GM23248 (cell line): ENCODE data around the gene FBXW8. TPM values are rescaled to one million over a fixed set of nuclear protein-coding genes. Genes with fewer than 3 reads are reported as not detected.

Source experiments
- DNase-seq: peaks from one replicate; pipeline ENCODE4 v3.0.0-alpha.2; 2015
- H2AFZ ChIP-seq: fragments of 200-600 bp; sonication (generic); 2 replicates; pipeline ENCODE4 v1.6.1; 2016; ENCODE audit warnings: antibody characterized with exemption
- H3F3A ChIP-seq: fragments of 200-600 bp; sonication (generic); 2 replicates; pipeline ENCODE4 v1.6.1; 2016; ENCODE audit warnings: mild to moderate bottlenecking, antibody characterized with exemption, mixed run types; ENCODE audit not compliant: insufficient read depth
- H3K27ac ChIP-seq: fragments of 200-600 bp; sonication (generic); 2 replicates; pipeline ENCODE4 v1.5.1; 2016; ENCODE audit warnings: mild to moderate bottlenecking
- H3K27me3 ChIP-seq: fragments of 200-600 bp; sonication (generic); replicated peaks from 2 replicates; pipeline ENCODE4 v1.6.1; 2016; ENCODE audit warnings: mild to moderate bottlenecking; ENCODE audit not compliant: insufficient read depth
- H3K36me3 ChIP-seq: fragments of 200-600 bp; sonication (generic); 2 replicates; pipeline ENCODE4 v1.6.1; 2016; ENCODE audit warnings: low read depth, mild to moderate bottlenecking
- H3K4me1 ChIP-seq: fragments of 200-600 bp; sonication (generic); 2 replicates; pipeline ENCODE4 v1.6.1; 2016; ENCODE audit warnings: mild to moderate bottlenecking; ENCODE audit not compliant: insufficient read depth
- H3K4me2 ChIP-seq: fragments of 200-600 bp; sonication (generic); one replicate; pipeline ENCODE4 v1.6.1; 2016; ENCODE audit warnings: mild to moderate bottlenecking; ENCODE audit not compliant: unreplicated experiment
- H3K4me3 ChIP-seq: fragments of 200-600 bp; sonication (generic); 2 replicates; pipeline ENCODE4 v1.5.1; 2016; ENCODE audit warnings: mild to moderate bottlenecking
- H3K79me2 ChIP-seq: fragments of 200-600 bp; sonication (generic); 2 replicates; pipeline ENCODE4 v1.6.1; 2016; ENCODE audit warnings: mild to moderate bottlenecking; ENCODE audit not compliant: insufficient read depth
- H3K9ac ChIP-seq: fragments of 200-600 bp; sonication (generic); 2 replicates; pipeline ENCODE4 v1.6.1; 2016; ENCODE audit warnings: mild to moderate bottlenecking
- H3K9me2 ChIP-seq: fragments of 200-600 bp; sonication (generic); 2 replicates; pipeline ENCODE4 v1.6.1; 2016; ENCODE audit warnings: mixed run types, mild to moderate bottlenecking, moderate library complexity; ENCODE audit not compliant: insufficient read depth
- H3K9me3 ChIP-seq: fragments of 200-600 bp; sonication (generic); one replicate; pipeline ENCODE4 v1.6.1; 2017; ENCODE audit warnings: low read depth
- H4K20me1 ChIP-seq: fragments of 200-600 bp; sonication (generic); 2 replicates; pipeline ENCODE4 v1.6.0; 2016; ENCODE audit not compliant: insufficient read depth
- EZH2 ChIP-seq: fragments of 200-600 bp; sonication (generic); IDR thresholded peaks from 2 replicates; pipeline ENCODE4 v1.6.1; 2018; ENCODE audit warnings: antibody characterized with exemption, mild to moderate bottlenecking; ENCODE audit not compliant: insufficient read depth, poor library complexity, severe bottlenecking
- EZH2phosphoT487 ChIP-seq: fragments of 200-600 bp; sonication (generic); IDR thresholded peaks from 2 replicates; pipeline ENCODE4 v1.6.1; 2018; ENCODE audit warnings: antibody characterized with exemption, moderate library complexity, mild to moderate bottlenecking, low read depth; ENCODE audit not compliant: insufficient read depth
- WGBS, 2 experiments: methylation state at CpG; one replicate each; pipeline ENCODE4 v1.1.6; 2015 to 2017; ENCODE audit warnings: low lambda C conversion rate in 2 of 2, low coverage in 1 of 2; ENCODE audit errors: missing lambda C conversion rate in 2 of 2; 5-methylcytosine and 5-hydroxymethylcytosine counted together
- in situ Hi-C: fragments of 300-500 bp; cut with MboI; formaldehyde crosslinking; loops from 2 replicates; pipeline ENCODE4 v1.15.0; 2020
- polyA plus RNA-seq: library from polyadenylated mRNA; unstranded; fragments of >200 nt; fragmentation: Nextera tagmentation; extraction: Ambion mirVana; gene quantifications from 2 replicates; pipeline ENCODE4 v1.2.1, GENCODE V29; 2016
- total RNA-seq: library from RNA; depleted of rRNA; stranded (reverse); fragments of >200 nt; shearing (Covaris generic); gene quantifications from 2 replicates; pipeline ENCODE4 v1.2.3, GENCODE V29; 2014

The FBXW8 gene
- total and polyA plus RNA-seq, 2 experiments from 2014 or later = 12.7 to 23.1 TPM

DNA sequence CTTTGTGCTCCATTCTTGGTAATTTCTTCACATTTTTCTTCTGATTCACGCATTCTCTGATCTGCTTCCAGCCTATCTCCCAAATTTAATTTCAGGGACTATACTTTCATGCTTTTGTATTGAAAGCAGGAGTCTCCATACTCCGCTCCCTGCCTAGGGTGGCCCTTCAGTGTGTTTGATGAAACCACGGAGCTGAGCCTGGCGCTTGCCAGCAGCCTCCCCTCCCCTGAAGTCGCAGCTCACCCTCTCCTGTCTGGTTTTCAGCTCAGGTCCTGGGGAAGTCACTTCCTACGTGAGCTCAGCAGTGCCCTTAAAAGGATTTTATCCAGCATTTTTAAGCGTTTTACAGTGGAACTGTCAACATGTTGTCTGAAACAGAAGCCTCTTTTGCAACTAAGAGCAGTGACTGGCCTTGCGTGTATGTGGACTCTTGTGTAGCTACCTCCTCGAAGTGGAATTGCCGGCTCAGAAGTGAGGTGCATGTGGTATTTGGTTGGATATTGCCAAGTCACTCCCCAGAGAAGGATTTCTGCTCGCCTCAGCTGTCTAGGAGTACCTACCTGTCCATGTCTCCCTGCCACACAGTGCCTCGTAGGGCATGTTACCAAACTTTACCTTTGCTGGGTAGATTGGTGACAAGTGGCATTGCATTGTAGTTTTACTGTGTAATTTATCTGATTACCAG lies 109.9 kb downstream of the FBXW8 start:
- 75% methylated on average over 12 of the region's 12 CpGs for WGBS, 2 experiments
- in situ Hi-C loops = no loop called here
- H4K20me1 ChIP-seq = no peaks in the 10 kb centered on the region

DNA sequence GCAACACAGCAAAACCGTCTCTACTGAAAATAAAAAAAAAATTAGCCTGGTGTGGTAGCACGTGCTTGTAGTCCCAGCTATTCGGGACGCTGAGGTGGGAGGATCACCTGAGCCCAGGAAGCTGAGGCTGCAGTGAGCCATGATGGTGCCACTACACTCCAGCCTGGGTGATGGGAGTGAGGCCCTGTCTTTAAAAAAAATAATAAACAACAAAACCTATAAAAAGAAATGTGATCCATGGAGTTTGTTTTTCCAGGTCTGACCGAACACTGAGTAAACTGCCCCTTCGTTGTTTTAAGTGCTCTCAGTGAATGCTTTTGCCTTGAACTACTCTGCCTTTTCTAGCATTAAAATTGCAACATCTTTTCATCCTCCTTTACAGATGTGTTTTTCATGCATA lies 111.7 kb downstream of the FBXW8 start:
- H3K36me3 ChIP-seq = peaks cover 17% of the 10 kb centered on the region; the same call in 1 of the 2 replicates

More for the DNA sequence above, 109.9 kb downstream of the FBXW8 start:
- Histone ChIP-seq H3K9ac (no peak overlapping the region), H3K27ac (no peak overlapping the region), H3K36me3 (peaks cover 20% of the 10 kb centered on the region; the same call in 1 of the 2 replicates), H3K4me2 (no peak overlapping the region), H3K79me2 (no peaks in the 10 kb centered on the region; the same call in 1 of the 2 replicates), H3K9me2 (no peaks in the 10 kb centered on the region), H2AFZ (no peak overlapping the region), H3K4me1 (no peaks in the 10 kb centered on the region), H3K9me3 (no peaks in the 10 kb centered on the region), H3F3A (no peaks in the 10 kb centered on the region), H3K27me3 (no peaks in the 10 kb centered on the region), H3K4me3 (no peak overlapping the region)
- TF ChIP-seq EZH2 = no peak
- no peak for TF ChIP-seq EZH2phosphoT487
- no peak for DNase-seq

DNA sequence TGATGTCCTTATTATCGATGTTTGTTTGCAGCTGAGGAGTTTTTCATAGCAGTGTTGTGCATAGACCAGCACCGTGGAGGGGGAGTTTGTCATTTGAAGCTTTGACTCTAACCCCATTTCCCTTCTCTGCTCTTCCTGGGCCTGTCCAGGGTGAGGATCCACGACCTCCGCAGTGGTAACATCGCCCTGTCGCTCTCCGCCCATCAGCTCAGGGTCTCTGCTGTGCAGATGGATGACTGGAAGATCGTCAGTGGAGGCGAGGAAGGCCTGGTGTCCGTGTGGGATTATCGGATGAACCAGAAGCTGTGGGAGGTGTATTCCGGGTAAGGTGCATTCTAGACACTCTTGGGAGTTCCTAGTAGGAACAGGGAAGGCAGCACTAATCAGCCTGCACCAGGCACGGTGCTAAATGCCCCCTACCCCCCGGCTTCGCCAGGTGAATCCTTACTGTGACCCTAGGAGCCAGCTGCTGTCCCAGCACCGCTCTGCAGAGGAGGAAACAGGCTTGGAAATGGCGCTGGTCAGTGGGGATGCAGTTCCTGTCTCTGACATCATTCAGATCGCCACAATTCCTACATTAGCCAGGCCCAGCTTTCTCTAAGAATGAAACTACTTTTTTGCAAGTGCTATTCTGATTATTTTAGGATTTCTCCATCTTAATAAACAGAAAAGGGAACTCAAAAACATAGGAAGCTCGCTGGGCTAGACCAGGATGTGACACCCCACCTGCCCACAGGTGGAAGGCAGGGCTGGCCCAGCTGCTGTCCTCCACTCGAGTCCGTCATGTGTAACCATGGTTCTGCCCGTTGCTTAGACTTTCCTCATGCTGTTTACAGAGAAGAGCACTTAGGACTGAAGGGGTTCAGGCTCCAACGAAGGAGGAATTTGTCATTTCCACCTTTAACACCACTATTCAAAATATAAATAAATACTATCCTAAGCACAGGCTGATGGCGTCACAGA lies 113.5 kb downstream of the FBXW8 start:
- 86 to 89% methylated on average over 23 to 24 of the region's 24 CpGs for WGBS, 2 experiments
- TF ChIP-seq EZH2phosphoT487 = no peak
- no peak overlapping the region for H3K27ac ChIP-seq
- no peaks in the 10 kb centered on the region for H3F3A ChIP-seq
- H3K4me1 ChIP-seq = no peaks in the 10 kb centered on the region
- H3K4me3 ChIP-seq = no peak overlapping the region
- H4K20me1 ChIP-seq = no peaks in the 10 kb centered on the region
- DNase-seq = no peak
- no peaks in the 10 kb centered on the region for H3K9me2 ChIP-seq
- no peaks in the 10 kb centered on the region for H3K27me3 ChIP-seq
- H3K9ac ChIP-seq = no peak overlapping the region
- no peak overlapping the region for H2AFZ ChIP-seq
- in situ Hi-C loops = no loop called here
- H3K4me2 ChIP-seq = no peak overlapping the region
- no peaks in the 10 kb centered on the region; the same call in 1 of the 2 replicates for H3K79me2 ChIP-seq
- peaks cover 27% of the 10 kb centered on the region; the same call in 1 of the 2 replicates for H3K36me3 ChIP-seq
- no peaks in the 10 kb centered on the region for H3K9me3 ChIP-seq

More for the DNA sequence above, 111.7 kb downstream of the FBXW8 start:
- Histone ChIP-seq H3K79me2 (no peaks in the 10 kb centered on the region; the same call in 1 of the 2 replicates), H3K4me2 (no peak overlapping the region), H3K4me3 (no peak overlapping the region), H3K9ac (no peak overlapping the region), H2AFZ (no peak overlapping the region), H3K27ac (no peak overlapping the region), H3F3A (no peaks in the 10 kb centered on the region), H3K27me3 (no peaks in the 10 kb centered on the region), H4K20me1 (no peaks in the 10 kb centered on the region), H3K4me1 (no peaks in the 10 kb centered on the region), H3K9me2 (no peaks in the 10 kb centered on the region), H3K9me3 (no peaks in the 10 kb centered on the region)
- no peak for TF ChIP-seq EZH2phosphoT487
- no peak for TF ChIP-seq EZH2
- no peak for DNase-seq
- in situ Hi-C loops = no loop called here
- 86% methylated on average over 6 of the region's 6 CpGs for WGBS, 2 experiments

DNA sequence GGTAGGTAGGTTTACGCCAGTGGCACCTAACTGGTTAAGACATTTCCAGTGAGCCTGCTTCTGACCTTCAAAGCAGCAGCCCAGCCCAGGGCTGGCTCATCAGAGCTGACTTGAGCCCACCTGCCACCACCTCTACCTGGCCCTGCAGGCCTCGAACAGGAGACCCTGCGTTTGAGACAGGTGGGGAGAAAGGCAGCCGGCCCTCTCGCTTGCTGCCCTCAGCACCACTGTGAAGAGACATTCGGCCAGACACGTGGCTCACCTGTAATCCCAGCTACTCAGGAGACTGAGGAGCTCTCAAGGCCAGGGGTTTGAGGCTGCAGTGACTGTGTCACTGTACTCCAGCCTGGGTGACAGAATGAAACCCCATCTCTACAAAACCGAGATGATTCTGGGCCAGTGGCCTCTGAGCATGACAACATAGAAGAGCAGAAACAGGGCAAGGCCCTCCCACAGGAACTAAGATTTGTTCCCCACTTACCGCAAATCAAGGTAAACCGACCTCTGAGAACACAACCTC lies 114.3 kb downstream of the FBXW8 start:
- H3K9me2 ChIP-seq = no peaks in the 10 kb centered on the region
- H4K20me1 ChIP-seq = no peaks in the 10 kb centered on the region
- no peak overlapping the region for H3K9ac ChIP-seq
- DNase-seq = no peak
- H3F3A ChIP-seq = no peaks in the 10 kb centered on the region
- H3K4me1 ChIP-seq = no peaks in the 10 kb centered on the region
- H3K79me2 ChIP-seq = no peaks in the 10 kb centered on the region; the same call in 1 of the 2 replicates
- H3K4me3 ChIP-seq = no peak overlapping the region
- no peaks in the 10 kb centered on the region for H3K27me3 ChIP-seq
- H2AFZ ChIP-seq = no peak overlapping the region
- in situ Hi-C loops = no loop called here
- TF ChIP-seq EZH2 (no peak), EZH2phosphoT487 (no peak)
- H3K36me3 ChIP-seq = peaks cover 24% of the 10 kb centered on the region; the same call in 1 of the 2 replicates
- H3K9me3 ChIP-seq = no peaks in the 10 kb centered on the region
- H3K27ac ChIP-seq = no peak overlapping the region
- H3K4me2 ChIP-seq = no peak overlapping the region
- 67 to 68% methylated on average over 10 of the region's 10 CpGs for WGBS, 2 experiments
